Activated T-cell treated with anti-CD3 and anti-CD28 coated beads, Interleukin-2, amount 50 U/mL, for 72 hours (primary cell): ENCODE measurements around the gene DCTPP1. TPM values are rescaled to one million over a fixed set of nuclear protein-coding genes. Genes with fewer than 3 reads are reported as not detected.
A peak's percentile ranks its signal among the peaks of the same experiment; 100 is the strongest.
"Not testable (repeated sequence)": the region's sequence is repeated elsewhere in the genome, so short reads cannot be mapped to it uniquely, and the experiment has no call there.

Experiments
- ATAC-seq, 2 donors: fragments of 150-1000 bp; cut with Tn5 transposase; replicated peaks in 1 of 2; 2 replicates each; pipeline ENCODE4 v1.10.0; 2021; ENCODE audit warnings: moderate library complexity in 2 of 2, mild to moderate bottlenecking in 1 of 2
- DNase-seq, 2 donors: peaks; one replicate each; pipeline ENCODE4 v3.0.0; 2021 to 2022; ENCODE audit warnings: mixed read lengths in 1 of 2
- H3K27ac Mint-ChIP-seq: one replicate; pipeline ENCODE4 v1.8.0; 2022; ENCODE audit warnings: mild to moderate bottlenecking, moderate library complexity, mixed read lengths
- H3K27me3 Mint-ChIP-seq: one replicate; pipeline ENCODE4 v1.8.0; 2022; ENCODE audit warnings: low read depth, mixed read lengths
- H3K36me3 Mint-ChIP-seq, 2 donors: one replicate each; pipeline ENCODE4 v1.8.0; 2022; ENCODE audit warnings: mixed read lengths in 2 of 2, mild to moderate bottlenecking in 1 of 2; ENCODE audit not compliant: insufficient read depth in 2 of 2
- H3K4me1 Mint-ChIP-seq: one replicate; pipeline ENCODE4 v1.8.0; 2022; ENCODE audit warnings: low read depth, mixed read lengths
- H3K4me3 Mint-ChIP-seq, 2 donors: one replicate each; pipeline ENCODE4 v1.8.0; 2022; ENCODE audit warnings: mild to moderate bottlenecking in 2 of 2, mixed read lengths in 2 of 2, moderate library complexity in 2 of 2
- H3K9me3 Mint-ChIP-seq, 2 donors: one replicate each; pipeline ENCODE4 v1.8.0; 2022; ENCODE audit warnings: mixed read lengths in 2 of 2
- total RNA-seq, 2 donors: library from RNA; stranded (reverse); gene quantifications; one replicate each; pipeline ENCODE4 v1.2.3, GENCODE V29; 2022

The DCTPP1 gene
- total RNA-seq, result 10 to 100 TPM; 56.5 to 78.8 TPM

DNA sequence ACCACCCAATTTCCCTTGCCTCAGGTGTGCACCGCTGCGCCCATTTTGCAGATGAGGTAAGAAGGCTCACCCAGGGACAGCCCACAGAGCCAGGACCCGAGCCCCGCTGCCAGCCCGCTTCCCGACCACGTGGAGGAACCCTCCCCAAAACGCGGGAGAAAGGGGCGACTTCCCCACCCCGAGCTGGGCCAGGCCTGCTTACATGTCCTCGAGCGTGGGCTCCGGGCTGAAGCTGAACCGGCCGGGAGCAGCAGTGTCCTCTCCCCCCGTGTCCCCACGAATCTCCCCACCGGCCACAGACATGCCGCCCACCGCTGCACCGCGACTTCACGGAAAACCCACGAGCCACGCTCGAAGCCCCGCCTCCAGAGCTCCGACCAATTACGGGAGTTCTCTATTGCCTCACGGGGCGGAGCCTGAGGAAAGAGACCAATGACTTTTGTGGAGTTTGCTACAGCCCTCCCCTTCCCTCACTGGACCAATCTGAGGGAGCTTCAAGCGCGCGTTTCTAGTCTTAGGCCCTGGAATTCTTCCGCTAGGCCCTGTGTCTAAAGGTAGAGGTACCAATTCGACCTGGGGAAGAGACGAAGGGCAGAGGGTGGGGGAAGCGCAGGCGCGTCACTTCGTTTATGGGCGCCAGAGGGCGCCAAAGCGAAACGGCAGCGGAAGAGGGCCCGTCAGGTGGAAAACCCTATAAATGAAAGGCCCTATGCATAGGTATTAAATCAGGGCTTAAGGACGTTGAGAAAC is at the start of gene DCTPP1:
Gene DCTPP1 (minus strand): TSS at position 353 of the 750 bp plus-strand sequence. CDS start 50 bp downstream, at position 303.
- H3K4me1 Mint-ChIP-seq, result peaks cover 23% of the 10 kb centered on the region
- H3K9me3 Mint-ChIP-seq, result no peaks in the 10 kb centered on the region
- DNase-seq, result peak; percentile 95 to 98
- peaks cover 10 to 17% of the 10 kb centered on the region in 2 donors for H3K36me3 Mint-ChIP-seq
- H3K27ac Mint-ChIP-seq, result peak within 1 kb of the TSS; percentile 10
- peak; percentile 95 for ATAC-seq
- no peak within 1 kb of the TSS for H3K4me3 Mint-ChIP-seq
- H3K27me3 Mint-ChIP-seq, result no peaks in the 10 kb centered on the region

DNA sequence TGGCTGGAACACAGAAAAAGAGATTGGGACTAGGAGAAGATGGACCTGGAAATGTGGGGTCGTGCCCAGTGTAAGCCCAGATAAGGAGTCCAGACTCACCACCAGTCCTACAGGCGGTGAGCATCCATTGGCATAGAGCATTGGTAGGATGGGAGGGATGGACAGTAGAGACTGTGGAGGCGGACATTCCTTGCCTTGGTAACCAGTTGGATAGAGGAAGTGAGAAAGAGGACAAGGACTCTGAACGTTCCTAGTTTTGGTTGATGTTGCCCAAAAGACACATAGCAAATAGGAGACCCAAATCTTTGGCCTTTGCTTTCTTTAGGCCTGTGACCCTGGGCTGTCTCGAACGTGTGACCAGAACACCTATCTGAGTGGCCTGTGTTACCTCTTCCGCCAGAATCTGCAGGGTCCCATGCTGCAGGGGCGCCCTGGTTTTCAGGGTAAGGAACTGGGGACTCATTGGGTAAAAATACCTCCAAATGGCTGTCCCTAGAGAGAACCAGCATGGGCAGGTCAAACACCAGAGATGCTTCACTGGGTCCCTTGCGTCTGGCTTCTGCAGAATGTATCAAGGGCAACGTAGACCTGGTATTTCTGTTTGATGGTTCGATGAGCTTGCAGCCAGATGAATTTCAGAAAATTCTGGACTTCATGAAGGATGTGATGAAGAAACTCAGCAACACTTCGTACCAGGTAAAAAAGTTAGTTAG is 49.1 kb upstream of the DCTPP1 start:
- DNase-seq, result no peak
- Mint-ChIP-seq H3K27ac (no peak overlapping the region), H3K27me3 (no peaks in the 10 kb centered on the region), H3K9me3 (no peaks in the 10 kb centered on the region), H3K4me3 (peak overlapping the region in 1 of 2 donors; percentile 20), H3K36me3 (peaks cover 37 to 65% of the 10 kb centered on the region in 2 donors), H3K4me1 (peaks cover 78% of the 10 kb centered on the region)
- ATAC-seq, result no peak

DNA sequence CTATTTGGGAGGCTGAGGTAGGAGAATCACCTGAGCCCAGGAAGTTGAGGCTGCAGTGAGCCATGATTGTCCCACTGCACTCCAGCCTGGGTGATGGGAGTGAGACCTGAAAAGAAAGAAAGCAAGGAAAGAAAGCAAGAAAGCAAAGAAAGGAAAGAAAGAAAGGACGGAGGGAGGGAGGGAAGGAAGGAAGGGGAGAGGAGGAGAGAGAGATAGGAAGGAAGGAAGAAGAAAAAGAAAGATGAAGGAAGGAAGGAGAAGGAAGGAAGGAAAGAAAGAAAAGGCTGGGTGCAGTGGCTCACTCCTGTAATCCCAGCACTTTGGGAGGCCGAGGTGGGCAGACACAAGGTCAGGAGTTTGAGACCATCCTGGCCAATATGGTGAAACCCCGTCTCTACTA is 47.9 kb upstream of the DCTPP1 start:
- peaks cover 72% of the 10 kb centered on the region for H3K4me1 Mint-ChIP-seq
- peak overlapping the region; percentile 49 for H3K27ac Mint-ChIP-seq
- not testable (repeated sequence) for DNase-seq, H3K27me3 Mint-ChIP-seq, H3K9me3 Mint-ChIP-seq, ATAC-seq
- H3K36me3 Mint-ChIP-seq, result peaks cover 34 to 70% of the 10 kb centered on the region in 2 donors
- peak overlapping the region in 1 of 2 donors; percentile 2 for H3K4me3 Mint-ChIP-seq

DNA sequence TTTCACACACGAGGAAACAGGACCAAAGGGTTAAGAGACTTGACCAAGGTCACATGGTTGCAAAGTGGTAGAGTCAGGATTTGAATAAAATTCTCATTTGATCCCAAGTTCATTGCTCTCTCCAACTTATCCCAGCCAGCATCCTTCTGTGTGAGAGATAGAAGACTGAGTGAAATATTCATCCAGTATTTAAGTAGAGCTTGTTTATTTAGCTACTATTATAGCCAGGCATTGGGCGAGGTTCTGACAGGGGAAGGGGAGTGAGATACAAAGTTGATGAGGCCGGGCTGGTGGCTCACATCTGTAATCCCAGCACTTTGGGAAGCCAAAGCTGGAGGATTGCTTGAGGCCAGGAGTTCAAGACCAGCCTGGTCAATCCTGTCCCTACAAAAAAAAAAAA is 47.2 kb upstream of the DCTPP1 start:
- H3K36me3 Mint-ChIP-seq, result peaks cover 30 to 66% of the 10 kb centered on the region in 2 donors
- peak overlapping the region; percentile 49 for H3K27ac Mint-ChIP-seq
- ATAC-seq (no peak), DNase-seq (no peak)
- H3K9me3 Mint-ChIP-seq, result no peaks in the 10 kb centered on the region
- peak overlapping the region in 1 of 2 donors; percentile 47 for H3K4me3 Mint-ChIP-seq
- peaks cover 71% of the 10 kb centered on the region for H3K4me1 Mint-ChIP-seq
- H3K27me3 Mint-ChIP-seq, result no peaks in the 10 kb centered on the region

DNA sequence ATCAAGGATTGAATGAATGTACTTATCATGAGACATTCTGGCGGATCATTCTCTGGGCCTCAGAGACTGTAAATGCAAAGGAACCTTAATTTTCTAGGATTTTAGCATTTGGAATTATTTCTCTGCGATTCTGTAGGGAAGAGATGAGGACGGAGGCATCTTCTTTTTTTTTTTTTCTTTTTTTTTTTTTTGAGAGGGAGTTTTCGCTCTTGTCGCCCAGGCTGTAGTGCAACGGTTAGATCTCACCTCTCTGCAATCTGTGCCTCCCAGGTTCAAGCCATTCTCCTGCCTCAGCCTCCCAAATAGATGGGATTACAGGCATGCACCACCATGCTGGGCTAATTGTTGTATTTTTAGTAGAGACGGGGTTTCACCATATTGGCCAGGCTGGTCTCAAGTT is 44.9 kb upstream of the DCTPP1 start:
- H3K9me3 Mint-ChIP-seq, result no peaks in the 10 kb centered on the region
- no peak for DNase-seq
- H3K27ac Mint-ChIP-seq, result peak overlapping the region; percentile 92
- peaks cover 68% of the 10 kb centered on the region for H3K4me1 Mint-ChIP-seq
- no peak for ATAC-seq
- H3K27me3 Mint-ChIP-seq, result no peaks in the 10 kb centered on the region
- peaks cover 26 to 52% of the 10 kb centered on the region in 2 donors for H3K36me3 Mint-ChIP-seq
- H3K4me3 Mint-ChIP-seq, result peak overlapping the region; percentile 93 to 100

DNA sequence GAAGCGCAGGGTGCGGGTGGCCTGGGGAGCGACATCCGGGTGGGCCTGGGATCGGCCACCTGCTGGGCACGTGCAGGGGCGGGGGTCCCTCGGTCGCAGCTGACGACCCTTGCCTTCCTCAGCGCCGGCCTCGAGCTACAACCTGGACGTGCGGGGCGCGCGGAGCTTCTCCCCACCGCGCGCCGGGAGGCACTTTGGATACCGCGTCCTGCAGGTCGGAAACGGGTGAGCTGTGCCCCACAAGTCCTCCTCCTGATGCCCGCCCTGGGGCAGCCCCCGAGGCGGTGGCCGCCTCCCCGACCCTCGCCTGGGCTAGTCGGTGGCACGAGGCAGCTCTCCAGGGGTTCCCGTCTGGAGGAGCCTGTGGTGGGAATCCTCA is 44.2 kb upstream of the DCTPP1 start:
- no peaks in the 10 kb centered on the region for H3K27me3 Mint-ChIP-seq
- H3K4me3 Mint-ChIP-seq, result peak overlapping the region; percentile 93 to 100
- ATAC-seq, result no peak
- peaks cover 28 to 52% of the 10 kb centered on the region in 2 donors for H3K36me3 Mint-ChIP-seq
- no peak for DNase-seq
- H3K4me1 Mint-ChIP-seq, result peaks cover 75% of the 10 kb centered on the region
- peak overlapping the region; percentile 92 for H3K27ac Mint-ChIP-seq
- peaks cover 0 to 2% of the 10 kb centered on the region in 2 donors for H3K9me3 Mint-ChIP-seq

DNA sequence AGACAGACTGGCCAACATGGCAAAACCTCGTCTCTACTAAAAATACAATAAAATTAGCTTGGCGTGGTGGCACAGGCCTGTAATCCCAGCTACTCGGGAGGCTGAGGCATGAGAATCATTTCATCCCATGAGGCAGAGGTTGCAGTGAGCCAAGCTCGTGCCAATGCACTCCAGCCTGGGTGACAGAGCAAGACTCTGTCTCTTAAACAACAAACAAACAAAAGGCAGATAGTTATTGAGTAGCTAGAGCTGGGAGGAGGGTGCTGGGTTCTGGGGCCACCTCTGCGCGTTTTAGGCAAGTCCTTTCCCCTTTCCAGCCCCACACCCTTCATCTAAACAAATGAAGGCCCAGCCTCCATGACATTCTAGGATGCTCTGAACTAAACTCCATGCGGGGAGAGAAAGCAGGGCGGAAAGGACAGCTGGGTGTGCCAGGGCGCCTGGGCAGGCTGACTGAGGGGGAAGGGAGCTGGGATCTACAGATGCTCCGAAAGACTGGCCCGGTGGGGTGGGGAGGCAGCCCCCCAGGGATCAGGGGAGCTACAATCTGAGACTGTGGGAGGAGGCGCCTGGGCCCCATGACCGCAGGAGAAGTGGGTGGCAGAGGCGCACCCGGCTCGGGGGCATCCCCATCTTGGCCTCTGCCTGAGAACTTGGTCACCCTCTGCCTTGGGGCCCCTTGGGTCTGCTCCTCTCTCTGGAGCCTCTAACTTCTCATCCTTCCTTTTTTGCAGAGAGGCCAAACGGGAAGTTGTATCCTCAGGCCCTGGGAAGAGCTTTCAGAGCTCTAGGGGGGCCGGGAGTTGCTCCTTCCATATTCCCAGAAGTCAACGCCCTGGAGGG is 43.6 kb upstream of the DCTPP1 start:
- H3K36me3 Mint-ChIP-seq, result peaks cover 25 to 48% of the 10 kb centered on the region in 2 donors
- H3K4me1 Mint-ChIP-seq, result peaks cover 74% of the 10 kb centered on the region
- H3K9me3 Mint-ChIP-seq, result peaks cover 0 to 2% of the 10 kb centered on the region in 2 donors
- H3K27me3 Mint-ChIP-seq, result no peaks in the 10 kb centered on the region
- H3K4me3 Mint-ChIP-seq, result peak overlapping the region; percentile 93 to 100
- ATAC-seq, result peak; percentile 15 to 40
- H3K27ac Mint-ChIP-seq, result peak overlapping the region; percentile 97
- peak; percentile 80 for DNase-seq

DNA sequence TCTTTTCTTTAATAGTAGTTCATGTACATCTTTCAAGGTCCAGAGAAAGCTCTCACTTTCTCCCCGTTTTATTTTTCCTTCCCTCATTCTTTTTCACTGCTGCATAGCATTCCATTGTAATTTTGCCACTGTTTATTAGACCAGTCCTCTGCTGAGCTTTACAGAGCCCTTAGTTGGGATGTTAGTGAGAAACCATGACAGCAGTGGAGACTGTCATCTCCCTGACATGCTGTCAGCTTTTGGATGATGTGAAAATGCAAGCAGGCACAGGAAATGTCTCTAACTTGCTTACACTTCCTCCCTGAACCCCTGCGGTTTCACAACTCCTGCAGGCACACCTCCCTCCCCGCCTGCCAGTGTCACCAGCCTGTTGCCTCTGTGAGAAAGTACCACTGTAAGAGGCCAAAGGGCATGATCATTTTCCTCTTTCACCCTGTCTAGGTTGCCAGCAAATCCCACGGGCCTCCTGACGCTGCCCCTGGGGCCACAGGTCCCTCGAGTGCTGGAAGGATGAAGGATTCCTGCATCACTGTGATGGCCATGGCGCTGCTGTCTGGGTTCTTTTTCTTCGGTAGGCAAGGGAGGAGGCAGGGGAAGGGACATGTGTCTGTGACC is 42.6 kb upstream of the DCTPP1 start, which contains the start of gene ITGAL:
Gene ITGAL (plus strand): TSS at position 415 of the 615 bp plus-strand sequence. CDS start 96 bp downstream, at position 511.
- H3K4me1 Mint-ChIP-seq, result peaks cover 66% of the 10 kb centered on the region

DNA sequence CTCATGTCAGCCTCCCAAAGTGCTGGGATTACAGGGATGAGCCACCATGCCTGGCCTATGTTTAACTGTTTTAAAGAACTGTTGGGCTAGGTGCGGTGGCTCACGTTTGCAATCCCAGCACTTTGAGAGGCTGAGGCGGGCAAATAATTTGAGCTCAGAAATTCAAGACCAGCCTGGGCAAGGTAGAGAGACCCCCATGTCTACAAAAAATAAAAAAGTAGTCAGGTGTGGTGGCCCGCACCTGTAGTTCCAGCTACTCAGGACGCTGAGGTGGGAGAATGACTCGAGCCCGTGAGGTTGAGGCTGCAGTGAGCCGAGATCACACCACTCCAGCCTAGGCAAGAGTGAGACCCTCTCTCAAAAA is 40.8 kb upstream of the DCTPP1 start:
- no peak for DNase-seq
- peaks cover 63% of the 10 kb centered on the region for H3K4me1 Mint-ChIP-seq
- peak overlapping the region in 1 of 2 donors; percentile 100 for H3K4me3 Mint-ChIP-seq

More for the DNA sequence above, 42.6 kb upstream of the DCTPP1 start, which contains the start of gene ITGAL:
- Mint-ChIP-seq H3K36me3 (peaks cover 20 to 41% of the 10 kb centered on the region in 2 donors), H3K4me3 (peak within 1 kb of the TSS; percentile 93 to 100), H3K27ac (peak within 1 kb of the TSS; percentile 97), H3K27me3 (no peaks in the 10 kb centered on the region), H3K9me3 (peaks cover 0 to 2% of the 10 kb centered on the region in 2 donors)
- ATAC-seq (peak; percentile 61 to 64), DNase-seq (peak; percentile 86 to 89)

DNA sequence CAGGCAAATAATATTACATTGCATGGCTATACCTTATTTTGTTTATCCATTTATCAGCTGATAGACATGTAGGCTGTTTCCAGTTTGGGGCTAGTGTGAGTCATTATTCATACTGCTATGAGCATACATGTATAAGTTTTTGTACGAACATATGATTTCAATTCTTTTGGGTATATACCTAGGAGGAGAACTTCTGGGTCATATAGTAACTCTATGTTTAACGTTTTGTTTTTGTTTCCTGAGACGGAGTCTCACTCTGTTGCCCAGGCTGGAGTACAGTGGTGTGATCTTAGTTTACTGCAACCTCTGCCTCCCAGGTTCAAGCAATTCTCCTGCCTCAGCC is 40.3 kb upstream of the DCTPP1 start:
- peaks cover 13 to 26% of the 10 kb centered on the region in 2 donors for H3K36me3 Mint-ChIP-seq
- H3K27me3 Mint-ChIP-seq, result no peaks in the 10 kb centered on the region
- ATAC-seq (peak; percentile 51 to 57), DNase-seq (peak in 1 of 2 donors; percentile 33)
- peaks cover 0 to 2% of the 10 kb centered on the region in 2 donors for H3K9me3 Mint-ChIP-seq
- peaks cover 63% of the 10 kb centered on the region for H3K4me1 Mint-ChIP-seq
- peak overlapping the region; percentile 86 for H3K27ac Mint-ChIP-seq
- H3K4me3 Mint-ChIP-seq, result peak overlapping the region; percentile 60 to 66

More for the DNA sequence above, 40.8 kb upstream of the DCTPP1 start:
- H3K36me3 Mint-ChIP-seq, result peaks cover 15 to 30% of the 10 kb centered on the region in 2 donors
- peak in 1 of 2 donors; percentile 1 for ATAC-seq
- peaks cover 0 to 2% of the 10 kb centered on the region in 2 donors for H3K9me3 Mint-ChIP-seq
- no peaks in the 10 kb centered on the region for H3K27me3 Mint-ChIP-seq
- H3K27ac Mint-ChIP-seq, result no peak overlapping the region

DNA sequence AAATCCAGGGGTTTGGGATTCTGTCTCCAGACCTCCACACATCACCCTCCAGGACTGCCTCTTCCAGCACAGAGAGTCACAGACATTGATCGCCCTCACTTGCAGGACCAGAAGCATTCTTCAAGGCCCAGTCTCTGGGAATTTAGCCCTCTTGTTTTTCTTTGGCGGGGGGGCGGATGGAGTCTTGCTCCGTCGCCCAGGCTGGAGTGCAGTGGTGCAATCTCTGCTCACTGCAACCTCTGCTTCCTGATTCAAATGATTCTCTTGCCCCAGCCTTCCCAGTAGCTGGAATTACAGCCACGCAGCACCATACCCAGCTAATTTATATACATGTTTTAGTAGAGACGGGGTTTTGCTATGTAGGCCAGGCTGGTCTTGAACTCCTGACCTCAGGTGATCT is 34.2 kb upstream of the DCTPP1 start:
- Mint-ChIP-seq H3K27ac (no peak overlapping the region), H3K36me3 (peaks cover 0 to 4% of the 10 kb centered on the region in 2 donors), H3K4me1 (peaks cover 52% of the 10 kb centered on the region), H3K4me3 (no peak overlapping the region), H3K9me3 (no peaks in the 10 kb centered on the region), H3K27me3 (no peaks in the 10 kb centered on the region)
- no peak for ATAC-seq
- DNase-seq, result no peak

DNA sequence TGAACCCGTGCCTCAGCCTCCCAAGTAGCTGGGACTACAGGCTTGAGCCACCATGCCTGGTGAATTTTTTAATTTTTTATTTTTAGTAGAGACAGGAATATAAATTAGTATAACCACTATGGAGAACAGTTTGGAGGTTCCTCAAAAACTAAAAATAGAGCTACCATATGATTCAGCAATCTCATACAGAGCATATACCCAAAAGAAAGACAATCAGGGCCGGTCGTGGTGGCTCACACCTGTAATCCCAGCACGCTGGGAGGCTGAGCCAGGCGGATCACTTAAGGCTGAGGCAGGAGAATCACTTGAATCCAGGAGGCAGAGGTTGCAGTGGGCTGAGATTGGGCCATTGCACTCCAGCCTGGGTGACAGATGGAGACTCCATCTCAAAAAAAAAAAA is 31.6 kb upstream of the DCTPP1 start:
- not testable (repeated sequence) for H3K36me3 Mint-ChIP-seq, H3K4me3 Mint-ChIP-seq, H3K27ac Mint-ChIP-seq, ATAC-seq, H3K9me3 Mint-ChIP-seq, DNase-seq, H3K27me3 Mint-ChIP-seq
- peaks cover 67% of the 10 kb centered on the region for H3K4me1 Mint-ChIP-seq
